ENCODE data around the gene TMEM52B. TPM values are rescaled to one million over a fixed set of nuclear protein-coding genes. Genes with fewer than 3 reads are reported as not detected.

TMEM52B gene
- 25.7 TPM for total RNA-seq
- 292 TPM for polyA plus RNA-seq (ENCODE audit: insufficient read depth, low read depth, low replicate concordance)
- long read RNA-seq, donor 1, transcript TMEM52B-201 (4 exons, 2,731 nt), result major isoform, 9 of 28 reads
- long read RNA-seq, donor 1, partial matches to known transcripts, result 17 of 28 reads
- long read RNA-seq, donor 1, other reads (novel, unspliced or antisense), result 0 of 28 reads
- long read RNA-seq, donor 2, partial matches to known transcripts, result 23 of 28 reads
- long read RNA-seq, donor 2, other reads (novel, unspliced or antisense), result 0 of 28 reads
- long read RNA-seq, donor 3, transcript TMEM52B-201 (4 exons, 2,731 nt), result major isoform, 13 of 209 reads
- long read RNA-seq, donor 3, partial matches to known transcripts, result 194 of 209 reads
- long read RNA-seq, donor 3, other reads (novel, unspliced or antisense), result 0 of 209 reads
- long read RNA-seq, donor 4, transcript TMEM52B-201 (4 exons, 2,731 nt), result major isoform, 5 of 25 reads
- long read RNA-seq, donor 4, partial matches to known transcripts, result 17 of 25 reads
- long read RNA-seq, donor 4, other reads (novel, unspliced or antisense), result 0 of 25 reads
- long read RNA-seq, donor 5, result 0 reads
- long read RNA-seq, donor 6, transcript TMEM52B-201 (4 exons, 2,731 nt), result major isoform, 7 of 27 reads
- long read RNA-seq, donor 6, partial matches to known transcripts, result 18 of 27 reads
- long read RNA-seq, donor 6, other reads (novel, unspliced or antisense), result 0 of 27 reads
- long read RNA-seq, donor 7, partial matches to known transcripts, result 10 of 13 reads
- long read RNA-seq, donor 7, other reads (novel, unspliced or antisense), result 3 of 13 reads
- long read RNA-seq, donor 8, partial matches to known transcripts, result 15 of 20 reads
- long read RNA-seq, donor 8, other reads (novel, unspliced or antisense), result 0 of 20 reads
- long read RNA-seq, donor 9, partial matches to known transcripts, result 13 of 17 reads
- long read RNA-seq, donor 9, other reads (novel, unspliced or antisense), result 0 of 17 reads
- long read RNA-seq, donor 10, transcript TMEM52B-201 (4 exons, 2,731 nt), result major isoform, 6 of 27 reads
- long read RNA-seq, donor 10, partial matches to known transcripts, result 19 of 27 reads
- long read RNA-seq, donor 10, other reads (novel, unspliced or antisense), result 0 of 27 reads

DNA sequence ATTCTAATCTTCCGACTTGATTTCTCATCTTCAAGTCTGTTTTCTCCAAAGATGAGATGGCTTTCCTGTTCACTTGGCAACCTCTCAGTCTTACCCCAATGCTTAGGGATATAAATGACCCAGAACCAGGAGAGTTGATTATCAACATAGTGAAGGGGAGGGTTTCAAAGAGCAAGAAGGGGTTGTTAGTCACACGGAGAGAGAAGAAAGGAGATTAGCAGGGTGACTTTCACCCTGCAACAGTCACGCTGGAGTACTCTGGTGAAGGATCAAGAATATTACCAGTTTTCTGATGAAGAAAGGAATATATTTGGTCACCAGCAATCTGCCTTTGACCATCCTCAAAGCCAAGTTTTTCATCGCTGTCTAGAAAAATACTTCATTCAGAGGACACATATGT lies at the start of gene TMEM52B:
Gene TMEM52B, plus strand, starts transcription at position 212 of the 400 bp plus-strand sequence. CDS start 543 bp downstream, outside the sequence.
- peaks cover 0 to 3% (median 0%) of the 10 kb centered on the region in 3 donors for H3K36me3 ChIP-seq (ENCODE audit: control insufficient read depth in 2 of 3, insufficient read depth in 3 of 3, low read length in 3 of 3)
- intact Hi-C loops (cut with DNase I), result no loop called here
- no peaks in the 10 kb centered on the region for H3K9me3 ChIP-seq (ENCODE audit: control insufficient read depth in 2 of 3, insufficient read depth in 1 of 3, low read length in 3 of 3)
- peak within 1 kb of the TSS; percentile 1 to 65 (median 6) for H3K9ac ChIP-seq (ENCODE audit: low read length in 3 of 3)
- H3K4me3 ChIP-seq (ENCODE audit: low read length in 3 of 3), result peak within 1 kb of the TSS; percentile 19 to 61 (median 22)
- peak in 2 of 5 donors; percentile 42 to 50 for DNase-seq
- TF ChIP-seq, protein P1, sequence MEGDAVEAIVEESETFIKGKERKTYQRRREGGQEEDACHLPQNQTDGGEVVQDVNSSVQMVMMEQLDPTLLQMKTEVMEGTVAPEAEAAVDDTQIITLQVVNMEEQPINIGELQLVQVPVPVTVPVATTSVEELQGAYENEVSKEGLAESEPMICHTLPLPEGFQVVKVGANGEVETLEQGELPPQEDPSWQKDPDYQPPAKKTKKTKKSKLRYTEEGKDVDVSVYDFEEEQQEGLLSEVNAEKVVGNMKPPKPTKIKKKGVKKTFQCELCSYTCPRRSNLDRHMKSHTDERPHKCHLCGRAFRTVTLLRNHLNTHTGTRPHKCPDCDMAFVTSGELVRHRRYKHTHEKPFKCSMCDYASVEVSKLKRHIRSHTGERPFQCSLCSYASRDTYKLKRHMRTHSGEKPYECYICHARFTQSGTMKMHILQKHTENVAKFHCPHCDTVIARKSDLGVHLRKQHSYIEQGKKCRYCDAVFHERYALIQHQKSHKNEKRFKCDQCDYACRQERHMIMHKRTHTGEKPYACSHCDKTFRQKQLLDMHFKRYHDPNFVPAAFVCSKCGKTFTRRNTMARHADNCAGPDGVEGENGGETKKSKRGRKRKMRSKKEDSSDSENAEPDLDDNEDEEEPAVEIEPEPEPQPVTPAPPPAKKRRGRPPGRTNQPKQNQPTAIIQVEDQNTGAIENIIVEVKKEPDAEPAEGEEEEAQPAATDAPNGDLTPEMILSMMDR (IDR thresholded peaks at IDR 0.05; ENCODE audit: borderline replicate concordance, extremely low read depth, insufficient read depth), result no peak
- H3K27me3 ChIP-seq (ENCODE audit: control insufficient read depth, insufficient read depth, low read length), result no peaks in the 10 kb centered on the region
- no peaks in the 10 kb centered on the region for H3K4me1 ChIP-seq (ENCODE audit: control insufficient read depth in 2 of 3, insufficient read depth in 2 of 3, low read depth in 1 of 3, low read length in 3 of 3)
- FAIRE-seq, result no peak
- H3K27ac ChIP-seq (ENCODE audit: low read depth in 2 of 2, low read length in 2 of 2), result peak within 1 kb of the TSS; percentile 77 to 91

DNA sequence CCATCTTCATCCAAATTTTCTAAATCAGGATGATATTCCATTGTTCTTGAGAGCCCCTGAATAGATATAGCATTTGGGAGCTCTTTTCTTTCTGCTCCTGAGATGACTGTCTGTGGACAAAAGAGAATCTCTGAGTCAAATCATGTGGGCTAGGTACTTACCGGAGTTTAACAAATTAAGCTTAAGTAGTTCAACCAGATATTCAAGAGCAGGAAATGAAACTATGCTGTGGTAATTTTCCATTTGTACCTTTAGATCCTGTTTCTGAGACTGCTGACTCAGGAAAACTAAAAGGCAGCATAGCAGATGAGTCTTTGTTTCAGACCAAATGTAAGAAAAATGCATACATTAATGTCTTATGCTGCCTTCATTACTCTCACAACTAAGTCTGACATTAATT lies 48.8 kb upstream of the TMEM52B start, which contains the start of gene CLEC7A:
Gene CLEC7A, minus strand, starts transcription at position 158 of the 400 bp plus-strand sequence. Its CDS starts 117 bp downstream, at position 41.
- peaks cover 0 to 4% (median 0%) of the 10 kb centered on the region in 3 donors for H3K4me1 ChIP-seq (ENCODE audit: control insufficient read depth in 2 of 3, insufficient read depth in 2 of 3, low read depth in 1 of 3, low read length in 3 of 3)
- H3K36me3 ChIP-seq (ENCODE audit: control insufficient read depth in 2 of 3, insufficient read depth in 3 of 3, low read length in 3 of 3), result no peaks in the 10 kb centered on the region
- TF ChIP-seq, protein P1 (IDR thresholded peaks at IDR 0.05; ENCODE audit: borderline replicate concordance, extremely low read depth, insufficient read depth), result no peak
- H3K27me3 ChIP-seq (ENCODE audit: control insufficient read depth, insufficient read depth, low read length), result no peaks in the 10 kb centered on the region
- FAIRE-seq (no peak), DNase-seq (no peak)
- H3K4me3 ChIP-seq (ENCODE audit: low read length in 3 of 3), result no peak within 1 kb of the TSS
- no peak within 1 kb of the TSS for H3K9ac ChIP-seq (ENCODE audit: low read length in 3 of 3)
- H3K27ac ChIP-seq (ENCODE audit: low read depth in 2 of 2, low read length in 2 of 2), result no peak within 1 kb of the TSS
- intact Hi-C loops (cut with DNase I), result no loop called here
- no peaks in the 10 kb centered on the region for H3K9me3 ChIP-seq (ENCODE audit: control insufficient read depth in 2 of 3, insufficient read depth in 1 of 3, low read length in 3 of 3)

DNA sequence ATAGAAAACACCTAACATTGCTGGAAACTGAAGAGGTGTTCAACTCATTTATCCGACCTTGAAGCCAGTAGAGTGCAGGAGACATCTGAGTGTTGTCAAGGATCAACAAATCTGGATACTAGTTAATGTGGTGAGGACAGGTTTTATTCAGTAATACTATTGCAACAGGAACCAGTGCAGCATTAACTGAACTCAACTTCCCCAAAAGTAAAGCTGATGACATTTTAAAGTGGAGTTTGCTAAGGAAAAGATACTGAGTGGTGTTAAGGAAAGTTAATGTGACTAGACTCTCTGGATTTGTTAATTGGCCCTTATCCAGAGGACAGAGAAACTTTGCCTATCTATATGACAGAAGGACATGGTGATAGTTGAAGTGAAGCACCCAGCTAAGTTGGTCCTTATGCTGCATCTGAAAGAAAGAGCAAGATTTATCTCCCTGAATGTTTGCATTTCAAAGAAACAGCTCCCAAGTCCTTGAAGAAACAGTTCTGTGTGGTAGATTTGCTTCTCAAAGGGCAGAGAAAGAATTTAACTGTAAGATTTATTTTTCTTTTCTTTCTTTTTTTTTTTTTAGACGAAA lies 47.6 kb upstream of the TMEM52B start:
- no peaks in the 10 kb centered on the region for H3K36me3 ChIP-seq (ENCODE audit: control insufficient read depth in 2 of 3, insufficient read depth in 3 of 3, low read length in 3 of 3)
- TF ChIP-seq, protein P1 (IDR thresholded peaks at IDR 0.05; ENCODE audit: borderline replicate concordance, extremely low read depth, insufficient read depth), result no peak
- DNase-seq, result no peak
- no peaks in the 10 kb centered on the region for H3K27me3 ChIP-seq (ENCODE audit: control insufficient read depth, insufficient read depth, low read length)
- intact Hi-C loops (cut with DNase I), result no loop called here
- no peaks in the 10 kb centered on the region for H3K9me3 ChIP-seq (ENCODE audit: control insufficient read depth in 2 of 3, insufficient read depth in 1 of 3, low read length in 3 of 3)
- peaks cover 0 to 4% (median 0%) of the 10 kb centered on the region in 3 donors for H3K4me1 ChIP-seq (ENCODE audit: control insufficient read depth in 2 of 3, insufficient read depth in 2 of 3, low read depth in 1 of 3, low read length in 3 of 3)
- no peak overlapping the region for H3K27ac ChIP-seq (ENCODE audit: low read depth in 2 of 2, low read length in 2 of 2)
- H3K4me3 ChIP-seq (ENCODE audit: low read length in 3 of 3), result no peak overlapping the region
- no peak overlapping the region for H3K9ac ChIP-seq (ENCODE audit: low read length in 3 of 3)
- FAIRE-seq, result no peak

Measured in kidney (tissue), 22 donors.